Right ventricle myocardium inferior (tissue), 1 donor: ENCODE data around the gene PDP2. TPM values are rescaled to one million over a fixed set of nuclear protein-coding genes. Genes with fewer than 3 reads are reported as not detected.

Experiments
- ATAC-seq: fragments of 200-7000 bp; cut with Tn5 transposase; one replicate; pipeline ENCODE4 v1.9.1; 2020; ENCODE audit warnings: mild to moderate bottlenecking, moderate library complexity
- DNase-seq: peaks from one replicate; pipeline ENCODE4 v3.0.0; 2021; ENCODE audit errors: missing footprints
- intact Hi-C: fragments of 100-400 bp; cut with DNase I; formaldehyde crosslinking; loops from one replicate; pipeline ENCODE4 v1.11.0; 2022
- long read RNA-seq: library from polyadenylated mRNA; unstranded; transcript quantifications from one replicate; pipeline ENCODE4 v2.0.0, GENCODE V29; 2021
- total RNA-seq: library from RNA; stranded (reverse); fragmentation: NEBNext Ultra II Directional; extraction: Animal tissue kit (Norgen Biotek cat#: 25700); gene quantifications from one replicate; pipeline ENCODE4 v1.2.1, GENCODE V29; 2021
- donor health status: DM: no; HTN: yes; CAD: no; lungs with severe emphysema.

The PDP2 gene
- 3.1 TPM for total RNA-seq
- long read RNA-seq, full-length matches to known transcripts = 2 of 2 reads
- long read RNA-seq, partial matches to known transcripts = 0 of 2 reads
- long read RNA-seq, other reads (novel, unspliced or antisense) = 0 of 2 reads

- intact Hi-C loops = no loop called here
- peak; percentile 99 for ATAC-seq
These were observed at the start of gene PDP2 for GRCh38 chr16:66880288-66881013. TSS of gene PDP2 (plus strand) at chr16:66880515. CDS start at chr16:66884285, 3,770 bp downstream.

GRCh38 chr16:66832190-66832589 is 48.1 kb upstream of the PDP2 start:
- DNase-seq (no peak), ATAC-seq (no peak)

More at GRCh38 chr16:66880288-66881013, at the start of gene PDP2:
- peak; percentile 97 for DNase-seq

GRCh38 chr16:66832661-66833305 is 47.5 kb upstream of the PDP2 start:
- intact Hi-C loops = loop anchor here (5.0 kb wide), 1 partner anchor 80 kb away; the partner anchor contains the start of gene DYNC1LI2
- no peak for DNase-seq
- no peak for ATAC-seq

More at GRCh38 chr16:66832190-66832589, 48.1 kb upstream of the PDP2 start:
- intact Hi-C loops = loop anchor here (5.0 kb wide), 1 partner anchor 80 kb away; the partner anchor contains the start of gene DYNC1LI2

GRCh38 chr16:66834746-66835145 is 45.6 kb upstream of the PDP2 start:
- ATAC-seq (no peak), DNase-seq (no peak)
- intact Hi-C loops = loop anchor here (5.0 kb wide), 1 partner anchor 82 kb away; the partner anchor contains the start of gene DYNC1LI2

GRCh38 chr16:66840883-66841282 is 39.4 kb upstream of the PDP2 start:
- intact Hi-C loops = no loop called here
- ATAC-seq (no peak), DNase-seq (no peak)

GRCh38 chr16:66841366-66841765 is 38.9 kb upstream of the PDP2 start:
- no peak for DNase-seq
- intact Hi-C loops = no loop called here
- no peak for ATAC-seq

GRCh38 chr16:66842765-66843164 is 37.5 kb upstream of the PDP2 start:
- no peak for DNase-seq
- no peak for ATAC-seq
- intact Hi-C loops = no loop called here

- intact Hi-C loops = no loop called here
- DNase-seq (no peak), ATAC-seq (no peak)
These were observed 37.1 kb upstream of the PDP2 start for GRCh38 chr16:66843191-66843590.

- intact Hi-C loops = no loop called here
- ATAC-seq = no peak
- no peak for DNase-seq
These were observed 36.3 kb upstream of the PDP2 start for GRCh38 chr16:66844009-66844341.

GRCh38 chr16:66844342-66845079 is 35.8 kb upstream of the PDP2 start, which contains the start of gene CA7:
TSS of gene CA7 (plus strand) at chr16:66844414. CDS start at chr16:66844488, 74 bp downstream.
- intact Hi-C loops = no loop called here
- DNase-seq = no peak
- ATAC-seq = peak; percentile 33

GRCh38 chr16:66845080-66845410 is 35.3 kb upstream of the PDP2 start:
- ATAC-seq (no peak), DNase-seq (no peak)
- intact Hi-C loops = no loop called here

GRCh38 chr16:66845791-66846221 is 34.5 kb upstream of the PDP2 start:
- DNase-seq = no peak
- ATAC-seq = no peak
- intact Hi-C loops = no loop called here

GRCh38 chr16:66846266-66846665 is 34.0 kb upstream of the PDP2 start:
- intact Hi-C loops = no loop called here
- no peak for DNase-seq

GRCh38 chr16:66846831-66847230 is 33.5 kb upstream of the PDP2 start:
- intact Hi-C loops = no loop called here
- ATAC-seq (no peak), DNase-seq (no peak)

More at GRCh38 chr16:66846266-66846665, 34.0 kb upstream of the PDP2 start:
- ATAC-seq = no peak

- intact Hi-C loops = no loop called here
- no peak for ATAC-seq
- DNase-seq = no peak
These were observed 32.7 kb upstream of the PDP2 start for GRCh38 chr16:66847533-66848067.

- intact Hi-C loops = no loop called here
- ATAC-seq (no peak), DNase-seq (no peak)
These were observed 32.1 kb upstream of the PDP2 start for GRCh38 chr16:66848172-66848571.

- ATAC-seq (no peak), DNase-seq (no peak)
- intact Hi-C loops = no loop called here
These were observed 31.3 kb upstream of the PDP2 start for GRCh38 chr16:66849021-66849420.

- intact Hi-C loops = no loop called here
- ATAC-seq (no peak), DNase-seq (no peak)
These were observed 30.8 kb upstream of the PDP2 start for GRCh38 chr16:66849549-66849948.
